Measurements from ENCODE around the gene ARID5B.

Gene ARID5B

GRCh38 chr10:61989995-61990760, 88.7 kb downstream of the ARID5B start:
- DNase-seq (ENCODE audit: low spot score) = no peak

GRCh38 chr10:61990761-61991135, 89.2 kb downstream of the ARID5B start:
- no peak for DNase-seq (ENCODE audit: low spot score)

- no peak for DNase-seq (ENCODE audit: low spot score)
These were observed 89.7 kb downstream of the ARID5B start for GRCh38 chr10:61991166-61991565.

GRCh38 chr10:61992059-61992460, 90.6 kb downstream of the ARID5B start:
- no peak for DNase-seq (ENCODE audit: low spot score)

GRCh38 chr10:61992671-61993668, 91.5 kb downstream of the ARID5B start:
- no peak for DNase-seq (ENCODE audit: low spot score)

GRCh38 chr10:61993711-61994401, 92.4 kb downstream of the ARID5B start:
- no peak for DNase-seq (ENCODE audit: low spot score)

GRCh38 chr10:61994405-61995219, 93.1 kb downstream of the ARID5B start:
- no peak for DNase-seq (ENCODE audit: low spot score)

GRCh38 chr10:61995220-61995503, 93.7 kb downstream of the ARID5B start:
- no peak for DNase-seq (ENCODE audit: low spot score)

- DNase-seq (ENCODE audit: low spot score) = no peak
These were observed 97.4 kb downstream of the ARID5B start for GRCh38 chr10:61998937-61999336.

- DNase-seq (ENCODE audit: low spot score) = no peak
These were observed 98.6 kb downstream of the ARID5B start for GRCh38 chr10:62000037-62000603.

GRCh38 chr10:62000726-62001125, 99.2 kb downstream of the ARID5B start:
- no peak for DNase-seq (ENCODE audit: low spot score)

GRCh38 chr10:62001898-62002297, 100.4 kb downstream of the ARID5B start:
- no peak for DNase-seq (ENCODE audit: low spot score)

GRCh38 chr10:62002753-62003152, 101.3 kb downstream of the ARID5B start:
- no peak for DNase-seq (ENCODE audit: low spot score)

- DNase-seq (ENCODE audit: low spot score) = no peak
These were observed 102.5 kb downstream of the ARID5B start for GRCh38 chr10:62004042-62004441.

- DNase-seq (ENCODE audit: low spot score) = no peak
These were observed 103.8 kb downstream of the ARID5B start for GRCh38 chr10:62005281-62005680.

GRCh38 chr10:62005687-62006086, 104.2 kb downstream of the ARID5B start:
- DNase-seq (ENCODE audit: low spot score) = no peak

- DNase-seq (ENCODE audit: low spot score) = no peak
These were observed 105.6 kb downstream of the ARID5B start for GRCh38 chr10:62007145-62007544.

GRCh38 chr10:62008196-62008595, 106.7 kb downstream of the ARID5B start:
- peak; percentile 27 for DNase-seq (ENCODE audit: low spot score)

- no peak for DNase-seq (ENCODE audit: low spot score)
These were observed 107.4 kb downstream of the ARID5B start for GRCh38 chr10:62008946-62009345.

- no peak for DNase-seq (ENCODE audit: low spot score)
These were observed 108.9 kb downstream of the ARID5B start for GRCh38 chr10:62010366-62010765.

GRCh38 chr10:62011558-62011957, 110.1 kb downstream of the ARID5B start:
- DNase-seq (ENCODE audit: low spot score) = no peak
